Eye (tissue), 1 donor: ENCODE results near the gene SEMA4D.
"Not testable (repeated sequence)": the region's sequence is repeated elsewhere in the genome, so short reads cannot be mapped to it uniquely, and the experiment has no call there.

Source experiments
- DNase-seq: peaks from one replicate; pipeline ENCODE4 v3.0.0-alpha.2; 2015

The SEMA4D gene

DNA sequence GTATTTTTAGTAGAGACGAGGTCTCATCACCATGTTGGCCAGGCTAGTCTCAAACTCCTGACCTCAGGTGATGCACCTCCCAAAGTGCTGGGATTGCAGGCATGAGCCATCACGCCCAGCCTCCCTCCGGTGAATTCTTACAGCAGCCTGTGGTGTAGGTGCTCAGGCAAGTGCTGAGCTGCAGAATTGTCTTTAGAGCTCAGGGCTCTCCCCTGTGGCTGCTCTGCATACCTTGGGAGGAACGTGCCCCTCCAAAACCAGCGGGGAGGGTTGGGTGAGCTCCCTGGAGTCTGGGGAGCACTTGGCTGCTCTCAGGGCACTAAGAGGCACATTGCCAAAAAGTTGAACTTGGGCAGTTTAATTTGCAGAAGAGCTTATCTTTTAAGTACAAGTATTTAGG is 150.3 kb downstream of the SEMA4D start:
- no peak for DNase-seq

DNA sequence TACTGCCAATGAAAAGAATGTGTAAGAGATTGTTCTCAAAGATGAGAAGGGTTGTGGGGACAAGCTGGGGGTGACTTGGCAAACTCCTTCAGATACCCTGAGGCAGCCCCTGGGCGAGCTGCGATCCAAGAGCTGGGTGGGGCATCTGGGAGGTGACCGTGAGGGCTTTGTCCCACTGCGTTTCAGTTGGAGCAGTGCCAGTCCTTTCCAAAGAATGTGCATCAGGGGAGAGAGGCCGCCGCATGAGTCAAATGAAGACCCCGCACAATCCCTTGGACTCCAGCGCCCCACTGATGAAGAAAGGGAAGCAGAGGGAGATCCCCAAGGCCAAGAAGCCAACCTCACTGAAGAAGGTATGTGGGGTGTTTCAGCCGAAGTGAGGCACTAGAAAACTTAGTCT is 151.2 kb downstream of the SEMA4D start:
- no peak for DNase-seq

DNA sequence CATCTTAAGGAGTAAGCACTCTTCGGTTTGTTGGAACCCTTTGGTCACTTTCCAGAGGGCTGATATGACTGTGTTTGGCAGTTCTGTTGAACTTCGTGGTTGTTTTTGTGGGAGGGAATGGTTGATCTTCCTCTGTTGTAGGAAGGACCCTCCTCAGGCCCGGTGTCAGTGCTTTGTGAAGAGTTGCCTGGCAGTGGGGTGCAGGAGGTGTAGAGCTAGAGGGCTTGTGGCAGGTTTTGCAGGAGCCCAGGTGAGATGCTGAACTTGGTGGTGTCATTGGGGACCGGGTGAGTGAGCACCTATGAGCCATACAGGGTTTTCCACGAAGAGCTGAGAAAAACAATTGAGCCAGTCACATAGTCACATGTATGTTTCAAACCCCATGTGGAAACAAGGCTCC is 152.4 kb downstream of the SEMA4D start:
- no peak for DNase-seq

DNA sequence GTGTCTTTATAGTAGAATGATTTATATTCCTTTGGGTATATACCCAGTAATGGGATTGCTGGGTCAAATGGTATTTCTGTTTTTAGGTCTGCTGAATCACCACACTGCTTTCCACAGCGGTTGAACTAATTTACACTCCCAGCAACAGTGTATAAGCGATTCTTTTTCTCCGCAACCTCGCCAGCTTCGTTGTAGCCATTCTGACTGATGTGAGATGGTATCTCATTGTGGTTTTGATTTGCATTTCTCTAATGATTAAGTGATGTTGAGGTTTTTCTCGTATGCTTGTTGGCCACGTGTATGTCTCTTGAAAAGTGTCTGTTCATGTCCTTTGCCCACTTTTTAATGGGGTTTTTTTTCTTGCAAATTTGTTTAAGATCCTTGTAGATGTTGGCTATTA is 154.1 kb downstream of the SEMA4D start:
- not testable (repeated sequence) for DNase-seq

DNA sequence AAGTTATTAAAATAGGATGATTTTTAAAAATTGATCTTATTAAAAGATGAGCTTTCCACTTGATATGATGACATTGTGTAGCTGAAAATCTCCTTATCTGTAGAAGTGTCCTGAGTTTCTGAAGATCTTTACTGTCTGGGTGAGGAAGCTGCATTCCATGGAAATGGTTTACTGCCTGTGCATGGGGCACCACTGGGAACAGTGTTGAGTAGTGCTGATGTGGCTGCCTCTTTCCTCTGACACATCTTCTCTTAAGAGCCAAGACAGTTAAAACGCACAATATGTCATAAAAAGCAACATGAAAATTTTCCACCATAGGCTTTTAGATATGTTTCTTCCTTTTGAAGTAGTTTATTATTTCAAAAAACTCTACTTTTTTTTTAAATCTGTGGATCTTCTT is 155.0 kb downstream of the SEMA4D start:
- DNase-seq = no peak

DNA sequence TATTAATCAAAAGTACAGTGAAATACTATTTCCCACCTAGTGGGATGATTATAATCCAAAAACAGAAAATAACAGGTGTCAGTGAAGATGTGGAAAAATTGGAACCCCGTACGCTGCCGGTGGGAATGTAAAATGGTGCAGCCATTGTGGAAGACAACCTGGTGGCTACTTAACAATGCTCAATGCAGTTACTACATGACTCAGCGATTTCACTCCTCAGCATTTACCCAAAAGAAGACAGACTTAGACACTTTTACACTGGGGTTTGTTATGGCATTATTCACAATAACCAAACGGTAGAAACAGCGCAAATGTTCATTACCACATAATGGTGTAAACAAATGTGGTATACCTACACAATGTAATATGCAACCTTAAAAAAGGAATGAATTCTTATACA is 155.7 kb downstream of the SEMA4D start:
- no peak for DNase-seq

DNA sequence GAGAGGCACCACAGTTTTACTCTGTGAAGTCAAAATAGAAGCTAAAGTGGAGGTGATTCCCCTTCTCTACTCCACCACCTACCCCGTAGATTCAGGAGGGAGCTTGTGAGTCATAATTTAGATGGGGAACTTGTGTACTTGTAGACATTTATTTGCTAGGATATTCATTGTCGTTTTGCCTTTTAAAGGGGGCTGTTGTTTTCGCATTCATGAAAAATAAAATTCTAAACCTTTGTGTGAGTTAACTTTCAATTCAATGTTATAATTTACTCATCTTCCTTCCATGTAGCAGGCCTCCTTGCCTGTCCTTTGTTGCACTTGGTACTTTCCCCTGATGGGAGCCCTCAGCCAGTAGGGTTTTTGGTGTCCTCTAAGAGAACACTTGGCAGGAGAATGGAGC is 157.6 kb downstream of the SEMA4D start:
- DNase-seq = no peak

DNA sequence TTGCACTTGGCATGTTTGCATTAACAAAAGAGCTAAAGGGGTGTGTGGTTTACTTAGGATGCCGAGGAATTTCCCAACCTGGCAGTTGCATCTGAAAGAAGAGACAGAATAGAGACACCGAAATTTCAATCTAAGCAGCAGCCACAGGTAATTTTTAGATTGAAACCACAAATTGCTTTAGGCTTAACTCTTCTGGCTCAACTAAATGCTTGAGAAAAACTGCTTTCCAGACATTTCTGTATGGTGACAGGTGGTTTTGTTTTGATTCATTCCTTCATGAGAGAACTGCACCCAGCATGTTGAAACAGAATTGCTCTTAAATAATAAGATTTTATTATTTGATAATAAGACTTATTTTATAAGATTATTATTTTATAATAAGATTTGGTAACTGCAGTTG is 158.1 kb downstream of the SEMA4D start:
- no peak for DNase-seq

DNA sequence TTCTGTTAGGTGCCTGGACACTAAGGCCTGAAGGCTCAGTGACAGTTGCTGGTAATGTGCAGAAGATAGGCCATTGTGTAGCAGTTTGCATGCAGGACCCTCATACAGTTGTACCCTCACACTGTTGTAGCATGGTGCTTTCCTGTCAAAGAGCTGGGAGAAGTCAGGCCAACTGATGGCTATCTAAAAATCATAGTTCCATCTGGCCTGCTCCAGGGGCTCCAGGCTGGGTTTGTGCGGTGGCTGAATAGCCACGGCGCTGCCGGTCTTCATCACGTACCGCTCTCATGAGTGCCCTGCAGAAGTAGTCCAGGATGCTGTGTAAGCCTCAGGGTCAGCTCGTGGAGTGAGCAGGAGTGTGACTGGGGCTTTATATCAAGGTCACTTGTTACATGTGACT is 167.4 kb downstream of the SEMA4D start:
- no peak for DNase-seq

DNA sequence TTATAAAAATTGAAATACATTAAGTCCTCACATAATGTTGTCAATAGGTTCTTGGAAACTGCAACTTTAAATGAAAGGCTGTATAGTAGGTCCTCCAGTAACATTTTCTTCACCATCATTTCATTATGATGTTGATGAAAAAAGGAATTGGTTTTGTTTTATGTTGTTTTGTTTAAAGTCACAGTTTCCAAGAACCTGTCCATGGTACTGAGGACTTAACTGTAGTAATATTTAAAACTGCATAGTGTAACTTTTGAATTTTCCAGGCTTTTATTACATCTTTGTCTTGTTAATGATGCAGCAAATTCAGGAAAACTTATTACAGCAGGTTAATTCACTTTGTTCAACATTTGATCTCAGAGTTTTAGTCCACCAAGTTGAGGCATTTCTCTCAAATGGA is 168.0 kb downstream of the SEMA4D start:
- no peak for DNase-seq

DNA sequence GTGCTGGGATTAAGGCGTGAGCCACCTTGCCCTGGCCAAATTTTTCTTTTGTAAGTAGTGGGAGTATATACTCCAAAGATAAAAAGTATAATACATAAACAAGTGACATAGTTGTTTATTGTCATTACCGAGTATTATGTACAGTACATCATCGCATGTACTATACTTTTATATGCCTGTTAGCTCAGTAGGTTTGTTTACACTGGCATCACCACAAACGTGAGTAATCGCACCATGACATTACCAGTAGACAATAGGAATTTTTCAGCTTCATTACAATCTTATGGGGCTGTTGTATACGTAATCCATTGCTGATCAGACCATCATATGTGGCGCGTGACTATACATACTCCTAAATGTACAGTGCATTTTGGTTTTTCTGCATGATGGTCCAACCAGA is 169.8 kb downstream of the SEMA4D start:
- no peak for DNase-seq

DNA sequence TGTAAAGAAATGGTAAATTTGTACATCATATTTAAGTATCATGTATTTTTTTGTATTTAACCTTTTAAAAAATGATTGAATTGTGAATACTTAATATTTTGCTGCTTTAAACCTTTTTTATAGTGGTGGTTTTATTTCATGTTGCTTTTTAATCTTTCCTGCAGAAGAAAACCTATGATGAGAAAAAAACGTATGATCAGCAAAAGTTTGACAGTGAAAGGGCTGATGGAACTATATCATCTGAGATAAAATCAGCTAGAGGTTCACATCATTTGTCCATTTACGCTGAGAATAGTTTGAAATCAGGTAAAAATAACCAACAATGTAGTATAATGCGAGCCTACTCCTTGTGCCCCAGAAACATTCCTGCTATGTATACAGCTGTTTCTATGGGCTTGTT is 172.2 kb downstream of the SEMA4D start:
- no peak for DNase-seq

DNA sequence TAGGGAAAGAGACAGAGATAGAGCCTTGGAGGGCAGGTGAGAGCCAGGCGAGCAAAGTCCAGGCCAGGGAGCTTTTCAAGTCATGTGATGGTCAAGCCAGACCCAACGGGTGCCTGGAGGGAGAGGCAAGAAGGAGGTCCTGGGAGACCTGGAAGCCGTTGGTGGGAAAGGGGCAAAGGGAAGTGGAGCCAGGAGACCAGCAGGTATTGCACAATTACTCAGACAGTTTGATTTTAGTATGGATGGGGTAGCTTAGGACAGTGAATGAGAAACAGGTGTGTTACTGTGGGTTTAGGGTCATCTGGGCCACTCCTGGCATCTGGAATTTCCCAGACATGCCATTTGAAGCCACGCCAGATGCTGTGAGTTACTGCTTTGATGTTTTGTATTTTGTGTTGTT is 174.5 kb downstream of the SEMA4D start:
- DNase-seq = no peak

DNA sequence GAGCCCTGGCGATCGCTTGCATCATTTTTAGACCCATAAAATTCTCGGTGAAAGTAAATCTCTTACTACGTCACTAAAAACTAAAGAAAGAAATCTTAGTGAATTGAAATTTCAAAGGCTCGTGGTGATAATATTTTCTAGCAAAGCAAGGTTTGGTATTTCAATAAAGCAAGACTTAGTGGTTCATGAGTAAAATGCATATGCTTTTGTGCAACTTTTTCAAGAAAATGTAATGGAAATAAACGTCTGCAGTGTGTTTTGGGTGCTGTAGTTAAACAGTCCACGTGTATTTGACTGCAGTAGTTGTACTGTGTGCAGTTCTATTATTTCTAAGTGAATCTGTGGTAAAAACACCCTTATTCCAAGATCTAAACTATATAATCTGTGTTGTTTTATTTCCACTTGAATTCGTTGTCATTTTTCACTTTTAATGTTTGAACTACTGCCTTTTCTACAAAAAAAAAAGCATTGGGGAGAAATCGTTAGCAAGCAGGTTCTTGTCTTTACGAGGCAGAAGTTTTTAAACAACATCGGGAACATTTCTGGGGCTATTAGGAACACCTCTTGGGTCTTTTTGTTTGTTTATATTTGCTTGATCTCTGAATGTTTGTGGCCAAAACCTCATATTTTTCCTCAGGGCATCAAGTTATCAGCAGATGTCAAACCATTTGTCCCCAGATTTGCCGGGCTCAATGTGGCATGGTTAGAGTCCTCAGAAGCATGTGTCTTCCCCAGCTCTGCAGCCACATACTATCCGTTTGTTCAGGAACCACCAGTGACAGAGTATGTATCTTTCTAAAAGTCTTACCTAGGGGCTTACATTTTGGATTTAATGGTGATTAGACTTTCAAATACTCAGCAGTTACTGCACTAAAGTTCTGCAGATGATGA is 178.7 kb downstream of the SEMA4D start:
- peak; percentile 60 for DNase-seq

DNA sequence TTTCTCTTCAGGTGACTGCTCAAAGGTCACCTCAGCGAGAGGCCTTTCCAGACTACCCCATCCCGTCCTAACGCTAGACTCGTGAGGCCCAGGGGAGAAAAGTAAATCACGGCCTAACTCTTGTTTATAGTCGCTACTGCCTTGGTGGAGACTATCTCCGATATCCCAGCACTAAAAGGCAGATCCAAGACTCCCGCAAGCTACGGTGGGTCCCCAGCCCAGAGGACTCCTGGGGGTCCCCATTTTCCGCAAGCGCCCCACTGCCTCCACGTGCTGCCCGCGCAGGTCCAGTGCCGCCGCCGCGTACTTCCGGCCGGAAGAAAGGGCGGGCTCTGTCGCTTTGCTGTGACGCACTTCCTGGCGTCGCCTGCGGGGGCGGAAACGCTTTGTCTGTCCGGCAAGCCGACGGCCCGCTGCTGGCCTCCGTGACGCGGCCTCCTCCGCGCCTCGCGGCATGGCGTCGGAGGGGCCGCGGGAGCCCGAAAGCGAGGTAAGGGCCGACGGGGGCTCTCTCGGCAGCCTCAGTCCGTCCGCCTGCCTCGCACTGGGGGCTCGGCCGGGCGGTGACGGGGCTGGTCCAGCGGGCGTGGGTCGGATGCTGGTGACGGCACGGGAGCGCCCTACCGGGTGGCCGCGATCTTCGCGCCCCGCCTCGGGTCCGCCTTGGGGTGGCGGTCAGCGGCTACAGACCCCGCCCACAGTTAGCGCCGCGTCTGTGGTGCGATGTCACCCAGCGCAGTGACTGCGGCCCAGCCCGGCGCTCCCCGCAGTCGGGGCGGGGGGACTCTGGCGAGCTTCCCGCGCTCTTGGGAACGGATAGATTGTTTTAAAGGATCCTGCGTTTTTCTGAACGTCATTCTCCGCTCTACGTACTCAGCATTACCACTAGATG is 179.5 kb downstream of the SEMA4D start, which contains the start of gene SECISBP2:
TSS of gene SECISBP2 (plus strand) at position 378 of the 892 bp plus-strand sequence. CDS start at position 455, 77 bp downstream.
- peak; percentile 99 for DNase-seq

DNA sequence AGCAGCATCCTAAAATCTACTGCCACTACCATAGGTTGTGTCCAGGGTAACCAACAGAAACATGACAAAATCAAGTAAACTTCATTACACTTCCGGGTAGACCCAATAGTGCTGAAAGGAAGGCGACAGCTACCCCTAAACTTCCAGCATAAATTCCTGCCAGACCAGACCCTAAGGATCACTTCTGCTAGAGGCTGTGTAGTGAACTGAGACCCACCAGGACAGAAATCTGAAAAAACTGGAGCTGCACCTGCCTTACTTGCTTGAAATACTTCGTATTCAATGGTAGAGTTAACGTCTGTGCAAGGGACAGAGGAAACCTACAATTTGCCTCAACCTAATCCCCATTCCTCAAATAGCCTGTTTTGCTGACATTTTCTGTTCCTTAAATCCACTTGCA is 180.6 kb downstream of the SEMA4D start:
- peak; percentile 10 for DNase-seq

DNA sequence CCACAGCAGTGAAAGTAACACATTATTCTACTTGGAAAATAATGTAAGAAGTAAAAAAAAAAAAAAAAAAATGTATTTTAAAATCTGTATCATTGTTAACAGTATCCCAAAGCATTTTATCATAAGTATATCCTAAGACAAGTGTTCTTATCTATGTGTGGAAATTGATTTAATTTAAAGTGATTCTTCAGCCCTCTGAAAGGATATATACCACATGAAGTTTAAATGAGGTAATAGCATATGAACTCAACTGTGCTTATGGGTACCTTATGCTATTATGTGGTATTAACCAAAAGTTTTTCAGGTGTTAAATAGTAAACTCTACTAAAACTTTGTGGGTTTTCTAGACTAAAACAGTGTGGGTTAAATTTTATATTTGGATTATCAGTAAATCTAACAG is 182.4 kb downstream of the SEMA4D start:
- DNase-seq = no peak

DNA sequence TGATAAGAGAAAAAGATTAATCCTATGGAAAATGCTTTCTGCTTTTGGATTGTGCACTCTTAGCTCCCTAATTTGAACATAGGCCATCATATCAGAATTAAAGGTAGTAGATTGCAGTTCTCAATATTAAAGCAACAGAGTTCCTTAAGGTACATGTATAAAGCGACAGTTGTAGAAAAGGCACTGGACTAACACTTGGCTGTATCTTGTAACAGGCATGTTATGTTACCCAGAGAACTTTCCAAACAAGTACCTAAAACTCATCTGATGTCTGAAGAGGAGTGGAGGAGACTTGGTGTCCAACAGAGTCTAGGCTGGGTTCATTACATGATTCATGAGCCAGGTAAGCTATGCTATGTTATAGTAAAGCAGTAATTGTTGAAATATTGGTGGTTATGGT is 183.0 kb downstream of the SEMA4D start:
- DNase-seq = no peak

DNA sequence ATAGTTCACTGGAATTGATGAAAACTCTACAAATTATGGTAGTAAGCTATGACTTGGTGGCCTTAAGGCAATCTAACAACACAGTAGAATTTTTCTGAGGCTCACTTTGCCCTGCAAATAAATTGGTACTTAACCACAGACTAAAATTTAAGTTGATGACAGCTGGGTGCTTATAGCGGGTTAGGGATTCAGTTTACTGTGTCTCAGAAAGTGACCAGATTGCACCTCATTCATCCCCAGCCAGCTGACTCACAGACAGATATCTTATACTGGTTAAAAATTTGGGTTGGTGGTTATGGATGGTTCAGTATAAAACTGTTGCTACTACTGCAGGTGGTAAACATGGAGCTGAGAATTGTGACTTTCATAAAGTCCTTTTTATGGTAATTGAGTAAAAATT is 184.1 kb downstream of the SEMA4D start:
- peak; percentile 13 for DNase-seq

DNA sequence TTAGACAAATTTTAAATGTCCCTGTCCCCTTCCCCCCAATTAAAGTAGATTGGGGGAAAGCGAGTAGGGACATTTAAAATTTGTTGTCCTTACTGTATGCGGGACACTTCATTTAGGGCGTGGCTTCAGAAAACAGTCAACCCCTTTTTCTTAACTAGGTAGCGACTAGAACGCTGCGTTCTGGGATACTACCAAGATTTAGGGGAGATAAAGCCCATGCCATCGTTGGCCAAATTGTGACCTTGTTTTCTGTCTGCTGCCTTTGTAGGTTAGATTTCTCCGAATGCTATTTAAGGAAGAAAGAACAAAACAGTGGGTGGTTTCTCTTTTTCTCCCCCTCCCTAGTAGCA is 185.7 kb downstream of the SEMA4D start:
- peak; percentile 58 for DNase-seq

DNA sequence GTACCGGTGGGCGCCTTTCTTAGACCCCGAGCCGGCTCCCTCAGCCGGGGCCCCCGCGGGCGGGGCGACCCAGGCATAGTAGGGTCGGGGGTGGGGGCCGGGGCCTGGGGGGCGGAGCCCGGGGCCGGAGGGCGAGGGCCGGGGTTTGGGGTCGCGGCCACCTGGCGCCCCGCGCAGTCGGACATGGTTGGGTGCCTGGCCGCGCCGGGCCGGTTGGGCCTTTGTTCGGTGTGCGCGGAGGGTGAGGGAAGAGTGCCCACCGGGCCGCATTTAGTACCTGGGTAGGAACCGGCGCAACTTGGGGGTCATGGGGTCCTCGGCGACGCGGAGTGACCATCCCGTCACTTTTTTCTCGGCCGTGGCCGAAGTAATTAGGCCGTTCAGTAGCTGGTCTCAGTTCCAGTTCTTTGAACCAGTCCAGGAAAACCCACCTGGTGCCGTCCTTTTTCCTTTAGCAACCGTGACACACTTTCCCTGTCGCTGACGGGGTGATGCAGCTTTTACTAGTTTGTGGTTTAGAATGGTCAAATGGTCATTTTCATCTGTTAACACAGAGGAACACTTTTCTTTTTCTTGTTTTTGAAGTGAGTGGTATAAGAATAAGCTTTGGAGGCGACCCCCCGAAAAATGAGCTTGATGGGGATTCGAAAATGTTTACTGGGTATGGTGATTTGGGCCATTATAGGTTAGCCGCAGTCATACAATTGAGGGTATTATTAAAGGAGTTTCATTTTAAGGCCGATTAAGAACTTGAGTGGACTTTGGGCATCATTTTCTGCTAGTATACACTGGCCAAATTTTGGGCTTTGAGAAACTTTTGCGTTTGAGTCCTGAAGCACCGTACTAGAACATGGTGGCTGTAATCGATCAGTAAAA is 186.3 kb downstream of the SEMA4D start:
- DNase-seq = peak; percentile 69
